Erythroblast (primary cell): Measurements from ENCODE around the gene TRAF2.

ENCODE experiments used
- DNase-seq, 2 experiments: peaks; one replicate each; lab custom pipeline; 2025; lab: John Stamatoyannopoulos, UW
- GATA1 ChIP-seq: IDR thresholded peaks from 2 replicates; pipeline ENCODE4 v1.6.1; 2011; ENCODE audit warnings: low read depth, mild to moderate bottlenecking, control low read depth, low read length, moderate library complexity
- POLR2A ChIP-seq: IDR thresholded peaks from 2 replicates; pipeline ENCODE4 v1.6.1; 2011; ENCODE audit warnings: mild to moderate bottlenecking, low read length

TRAF2 gene

DNA sequence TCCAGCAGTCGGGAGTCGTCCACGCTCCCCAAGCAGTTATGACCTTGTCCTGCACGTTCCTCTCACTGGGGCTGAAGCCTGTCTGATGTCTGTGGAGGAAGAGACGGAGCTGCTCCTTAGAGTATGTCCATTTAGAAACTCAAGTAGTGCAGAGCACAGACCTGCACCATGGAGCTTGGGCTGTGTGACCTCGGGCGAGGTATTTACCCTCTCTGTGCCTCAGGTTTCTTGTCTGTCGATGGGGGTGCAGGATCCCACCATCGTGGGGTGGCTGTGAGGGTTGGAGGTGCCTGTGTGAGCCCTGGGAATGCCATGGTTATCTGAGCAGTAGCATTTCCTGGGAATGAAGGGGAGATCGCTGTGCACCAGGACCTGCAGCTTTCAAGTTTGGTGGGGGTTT lies 14.2 kb downstream of the TRAF2 start:
- no peak for TF ChIP-seq POLR2A
- no peak for DNase-seq

DNA sequence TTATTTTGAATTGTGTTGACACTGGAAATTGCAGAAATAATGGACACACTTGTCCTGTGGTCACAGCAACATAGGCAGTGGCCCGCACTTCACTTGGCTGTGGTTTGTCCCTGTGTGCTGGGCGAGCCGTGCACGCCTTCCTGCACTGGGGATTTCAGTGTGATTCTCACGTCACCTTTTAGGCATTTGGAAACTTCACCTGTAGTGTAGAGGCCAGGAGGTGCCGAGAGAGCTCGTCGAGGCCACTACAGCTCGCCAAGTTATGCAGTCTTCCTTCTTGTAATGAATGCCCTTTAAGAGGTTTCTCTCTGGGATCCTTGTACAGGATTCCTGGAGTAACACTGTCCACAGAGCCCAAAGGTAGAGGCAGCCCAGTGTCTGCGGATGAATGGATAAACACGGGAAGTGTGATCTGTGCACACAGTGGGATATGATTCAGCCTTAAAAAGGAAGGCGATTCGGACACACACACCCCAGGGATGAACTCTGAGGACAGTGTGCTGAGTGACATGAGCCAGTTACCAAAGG lies 14.7 kb downstream of the TRAF2 start:
- DNase-seq = no peak
- no peak for TF ChIP-seq POLR2A
- no peak for TF ChIP-seq GATA1

DNA sequence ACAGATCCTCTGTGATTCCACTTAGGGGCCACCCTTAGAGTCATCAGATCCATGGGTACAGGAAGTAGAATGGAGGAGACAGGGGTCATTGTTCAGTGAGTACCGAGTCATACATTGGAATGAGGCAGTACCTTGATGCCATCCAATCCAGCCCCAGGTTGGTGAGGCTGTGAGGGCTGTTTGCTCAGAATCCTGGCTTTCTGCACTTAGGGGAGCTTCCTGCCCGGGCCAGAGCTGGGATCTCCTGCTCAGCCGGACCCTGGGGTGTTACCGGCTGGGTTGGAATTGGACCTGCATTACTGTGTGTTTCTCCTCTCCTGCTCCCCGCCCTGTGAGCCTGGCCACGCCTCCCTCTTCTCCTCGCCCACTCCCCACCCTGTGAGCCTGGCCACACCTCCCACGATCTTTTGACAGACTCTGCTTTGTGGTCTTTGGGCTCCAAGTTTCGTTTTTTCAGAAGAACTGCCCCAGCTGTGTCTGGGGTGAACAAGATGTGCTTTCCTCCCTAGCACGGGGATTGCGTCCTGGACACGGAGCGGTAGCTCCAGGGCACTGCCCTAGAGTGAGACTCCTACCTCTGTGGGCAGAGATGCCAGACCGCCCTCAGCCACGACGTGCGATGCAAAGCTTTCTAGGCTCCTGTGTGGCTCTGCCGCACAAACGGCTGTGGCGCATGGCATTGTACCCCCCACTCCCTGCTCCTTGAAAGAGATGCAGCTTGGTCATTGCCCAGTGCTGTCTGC lies 15.4 kb downstream of the TRAF2 start:
- DNase-seq = no peak
- TF ChIP-seq GATA1 (no peak), POLR2A (no peak)

DNA sequence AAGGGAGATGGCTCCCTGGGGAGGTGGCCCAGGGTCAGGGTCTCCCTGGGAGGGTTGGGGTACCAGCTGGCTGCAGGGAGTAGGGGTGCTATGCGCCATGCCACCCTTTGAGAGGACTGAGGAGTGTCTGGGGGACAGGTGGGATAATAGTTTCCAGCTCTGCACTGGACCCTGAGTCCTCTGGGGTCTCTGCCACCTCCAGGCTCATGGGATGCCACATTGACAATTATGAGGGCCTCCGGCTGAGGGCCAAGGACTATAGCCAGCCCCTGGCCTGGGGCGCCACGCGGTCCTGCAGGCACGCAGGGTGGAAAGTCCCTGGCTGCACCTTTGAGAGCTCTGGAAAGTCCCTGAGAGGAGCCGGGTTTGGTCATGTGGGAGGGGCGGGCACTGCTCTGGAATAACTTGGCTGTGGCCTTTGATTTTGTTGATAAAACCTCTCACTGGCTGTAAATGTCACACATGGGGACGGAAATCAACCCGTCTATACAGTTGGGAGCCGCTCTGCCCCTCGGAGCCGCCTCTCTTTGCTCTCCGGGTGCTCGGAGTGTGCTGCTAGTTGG lies 16.0 kb downstream of the TRAF2 start:
- no peak for DNase-seq
- no peak for TF ChIP-seq POLR2A
- TF ChIP-seq GATA1 = no peak

DNA sequence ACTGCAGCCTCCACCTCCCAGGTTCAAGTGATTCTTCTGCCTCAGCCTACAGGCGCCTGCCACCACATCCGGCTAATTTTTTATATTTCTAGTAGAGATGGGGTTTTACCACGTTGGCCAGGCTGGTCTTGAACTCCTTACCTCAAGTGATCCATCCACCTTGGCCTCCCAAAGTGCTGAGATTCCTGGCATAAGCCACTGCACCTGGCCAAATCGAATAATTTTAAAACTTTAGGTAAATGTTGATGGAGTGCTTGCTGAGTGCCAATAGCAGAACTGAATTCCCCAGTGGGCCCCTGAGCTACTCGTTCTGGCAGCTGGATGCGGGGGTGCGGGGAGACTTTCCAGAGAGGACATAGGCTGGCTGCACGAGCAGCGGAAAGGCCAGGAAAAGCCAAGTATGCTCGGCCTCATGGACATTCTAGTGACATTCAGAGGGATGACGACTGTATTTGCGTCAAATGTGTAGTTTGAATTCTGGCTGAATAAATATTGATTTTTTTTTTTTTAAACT lies 16.8 kb downstream of the TRAF2 start:
- TF ChIP-seq POLR2A (no peak), GATA1 (no peak)
- no peak for DNase-seq

DNA sequence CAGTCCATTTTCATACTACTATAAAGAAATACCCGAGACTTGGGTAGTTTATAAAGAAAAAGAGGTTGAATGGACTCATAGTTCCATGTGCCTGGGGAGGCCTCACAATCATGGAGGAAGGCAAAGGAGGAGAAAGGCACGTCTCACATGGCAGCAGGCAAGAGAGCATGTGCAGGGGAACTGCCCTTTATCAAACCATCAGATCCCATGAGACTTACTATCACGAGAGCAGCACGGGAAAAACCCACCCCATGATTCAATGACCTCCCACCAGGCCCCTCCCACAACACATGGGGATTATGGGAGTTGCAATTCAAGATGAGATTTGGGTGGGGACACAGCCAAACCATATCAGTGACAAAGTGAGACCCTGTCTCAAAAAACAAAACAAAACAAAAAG lies 19.9 kb downstream of the TRAF2 start:
- DNase-seq = peak in 1 of 2 experiments; percentile 34
- no peak for TF ChIP-seq POLR2A

DNA sequence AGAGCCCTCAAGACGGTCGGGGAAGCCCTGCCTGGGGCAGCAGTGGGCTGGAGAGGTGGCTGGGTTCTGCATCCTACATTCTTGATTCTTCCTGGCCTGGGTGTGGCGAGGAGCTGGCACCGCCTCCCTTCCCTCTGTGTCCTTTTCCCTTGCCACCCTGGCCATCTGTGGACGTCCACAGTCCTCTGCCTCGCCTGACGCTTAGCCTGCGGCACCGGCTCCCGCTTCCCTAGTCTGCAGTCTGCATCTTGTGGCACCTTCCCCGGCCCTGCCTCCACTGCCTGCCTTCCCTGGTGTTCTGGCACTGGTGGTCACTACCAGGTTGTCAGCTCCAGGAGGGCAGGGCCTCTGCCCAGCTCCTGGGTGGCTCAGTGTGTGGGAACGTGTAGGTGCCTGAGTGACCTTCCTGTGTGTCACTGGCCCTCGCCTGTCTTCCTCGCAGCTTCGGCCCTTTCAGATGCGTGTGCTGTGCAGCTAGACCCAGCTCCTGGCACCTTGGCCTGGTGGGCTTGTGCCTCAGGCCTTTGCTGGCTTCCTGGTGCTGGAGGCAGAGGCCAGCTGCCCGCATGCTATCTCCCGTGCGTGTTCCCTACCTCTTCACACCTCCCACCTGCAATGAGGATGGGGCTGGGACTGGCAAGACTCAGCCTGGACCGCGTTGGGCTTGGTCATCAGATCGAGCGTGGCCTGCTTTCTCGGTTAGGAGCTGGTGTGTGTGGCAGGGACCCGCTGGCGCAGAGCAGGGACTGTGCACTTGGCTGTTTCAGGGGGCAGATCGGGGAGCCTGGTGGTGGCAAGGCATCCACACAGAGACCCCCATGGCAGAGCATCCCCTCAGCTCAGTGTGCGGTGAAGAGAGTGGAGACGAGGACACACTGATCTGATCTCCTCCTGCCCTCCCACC lies 20.9 kb downstream of the TRAF2 start:
- TF ChIP-seq POLR2A = no peak
- no peak for TF ChIP-seq GATA1
- DNase-seq = no peak

DNA sequence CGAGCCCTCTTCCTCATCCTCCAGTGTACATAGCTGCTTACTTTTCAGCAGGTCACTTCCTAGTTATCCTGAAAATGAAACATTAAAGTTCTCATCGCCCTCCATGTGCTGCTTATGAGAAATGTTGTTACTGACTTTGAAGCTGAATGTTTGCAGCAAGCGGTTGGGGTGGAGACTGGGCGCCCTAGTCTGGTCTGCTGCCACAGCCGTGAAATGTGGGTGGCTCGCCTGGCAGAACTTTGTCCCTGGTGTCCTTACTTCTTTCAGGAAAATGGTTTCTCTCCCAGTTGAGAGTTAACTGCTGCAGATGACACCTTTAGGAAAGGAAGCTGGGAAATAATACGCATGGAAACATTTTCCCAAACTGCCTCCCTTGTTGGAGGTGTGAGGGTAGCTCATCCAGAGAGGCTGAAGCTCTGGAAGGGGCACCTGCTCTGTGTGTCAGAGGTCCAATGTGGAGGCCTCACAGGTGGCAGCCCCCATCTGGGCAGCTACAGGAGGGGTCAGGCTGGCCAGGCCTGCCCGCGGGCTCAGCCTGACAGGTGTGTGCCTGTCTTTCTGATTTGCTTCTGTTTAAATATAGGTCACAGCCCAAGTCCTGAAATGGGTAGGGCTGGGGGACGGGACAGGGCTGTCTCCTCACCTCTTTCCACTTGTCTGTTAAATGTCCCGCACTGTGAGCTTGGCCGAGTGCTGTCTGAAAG lies 24.0 kb downstream of the TRAF2 start:
- no peak for DNase-seq
- TF ChIP-seq GATA1 = no peak
- TF ChIP-seq POLR2A = no peak

DNA sequence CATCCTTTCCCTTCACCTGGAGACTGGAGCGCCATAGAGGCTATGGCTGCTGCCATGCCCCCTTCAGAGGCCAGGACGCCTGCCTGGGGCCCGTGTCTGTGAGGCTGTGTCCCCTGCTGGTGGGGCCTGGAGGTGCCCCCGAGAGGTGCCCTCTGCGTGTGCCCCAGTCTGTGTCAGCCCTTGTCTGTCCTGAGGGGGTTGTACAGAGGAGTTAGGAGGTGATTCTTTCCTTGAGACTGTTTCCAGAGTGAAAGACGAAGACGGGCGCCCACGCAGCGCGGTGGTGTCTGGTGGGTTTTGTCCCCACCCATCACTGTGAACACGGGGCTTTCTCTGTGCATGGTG lies 24.6 kb downstream of the TRAF2 start:
- TF ChIP-seq POLR2A (no peak), GATA1 (no peak)
- no peak for DNase-seq

DNA sequence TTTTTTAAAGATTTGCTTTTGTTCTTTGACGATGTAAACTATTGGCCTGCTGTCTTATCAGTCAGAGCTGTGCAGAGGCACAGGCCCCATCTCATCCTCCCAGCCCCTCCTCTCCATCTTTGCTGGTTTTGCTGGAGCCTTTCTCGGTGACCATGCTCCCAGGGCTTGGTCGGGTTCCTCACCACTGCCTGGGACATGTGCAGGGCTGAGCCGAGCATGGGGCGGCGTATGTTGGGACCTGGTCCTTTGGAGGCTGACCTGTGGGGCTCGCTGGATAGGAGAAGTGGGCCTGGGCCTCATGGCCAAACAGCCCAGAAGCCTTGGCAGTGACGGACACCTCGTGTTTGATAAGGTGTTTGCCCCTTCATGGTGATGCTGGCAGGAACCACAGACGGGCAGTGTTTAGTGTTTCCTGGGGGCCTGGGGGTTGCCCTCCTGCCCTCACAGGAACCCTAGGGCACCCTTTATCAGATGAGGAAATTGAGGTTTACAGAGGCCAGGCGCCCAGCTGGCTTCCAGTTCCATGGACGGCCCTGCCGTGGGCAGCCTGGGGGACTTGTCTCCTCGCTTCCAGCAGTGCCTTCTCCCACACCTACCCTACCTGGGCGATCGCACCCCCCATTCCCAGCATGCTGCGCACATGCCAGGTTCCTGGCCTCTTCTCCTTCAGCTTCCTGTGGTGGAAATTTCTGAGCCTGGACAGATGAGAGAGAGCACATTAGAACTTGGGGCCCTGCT lies 27.6 kb downstream of the TRAF2 start:
- DNase-seq = no peak
- TF ChIP-seq GATA1 = no peak
- no peak for TF ChIP-seq POLR2A

DNA sequence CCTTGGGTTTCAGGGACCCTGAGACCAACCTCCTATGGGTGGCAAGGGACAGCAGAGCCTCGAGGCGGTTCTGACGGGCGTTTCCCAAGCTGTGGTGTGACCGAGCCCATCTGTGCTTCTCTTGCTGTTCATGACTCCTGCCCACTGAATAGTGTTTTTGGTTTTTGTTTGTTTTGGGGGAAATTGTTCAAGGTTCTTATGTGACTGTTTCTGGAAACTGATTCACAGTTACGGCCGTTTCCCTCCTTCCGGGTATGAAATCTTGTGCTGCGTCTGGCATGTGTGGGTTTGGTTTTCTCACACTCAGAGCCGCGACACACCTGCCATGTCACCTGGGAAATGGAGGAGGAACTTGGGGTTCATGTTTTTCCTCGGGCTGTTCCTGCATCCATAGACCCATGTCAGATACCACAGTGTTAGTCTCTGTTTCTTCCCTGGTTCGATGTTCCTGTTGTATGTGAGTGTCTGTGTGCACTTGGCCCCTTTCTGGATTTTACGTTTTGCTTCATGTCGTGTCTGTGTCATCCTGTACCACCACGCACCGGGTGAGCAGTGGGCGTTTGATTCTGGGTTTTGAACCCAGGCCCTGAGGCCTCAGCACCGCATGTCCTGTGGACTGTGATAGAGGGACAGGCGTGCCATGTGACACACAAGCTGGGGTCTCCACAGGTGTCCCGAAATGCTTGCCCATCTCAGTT lies 29.5 kb downstream of the TRAF2 start:
- TF ChIP-seq POLR2A (no peak), GATA1 (no peak)
- no peak for DNase-seq

DNA sequence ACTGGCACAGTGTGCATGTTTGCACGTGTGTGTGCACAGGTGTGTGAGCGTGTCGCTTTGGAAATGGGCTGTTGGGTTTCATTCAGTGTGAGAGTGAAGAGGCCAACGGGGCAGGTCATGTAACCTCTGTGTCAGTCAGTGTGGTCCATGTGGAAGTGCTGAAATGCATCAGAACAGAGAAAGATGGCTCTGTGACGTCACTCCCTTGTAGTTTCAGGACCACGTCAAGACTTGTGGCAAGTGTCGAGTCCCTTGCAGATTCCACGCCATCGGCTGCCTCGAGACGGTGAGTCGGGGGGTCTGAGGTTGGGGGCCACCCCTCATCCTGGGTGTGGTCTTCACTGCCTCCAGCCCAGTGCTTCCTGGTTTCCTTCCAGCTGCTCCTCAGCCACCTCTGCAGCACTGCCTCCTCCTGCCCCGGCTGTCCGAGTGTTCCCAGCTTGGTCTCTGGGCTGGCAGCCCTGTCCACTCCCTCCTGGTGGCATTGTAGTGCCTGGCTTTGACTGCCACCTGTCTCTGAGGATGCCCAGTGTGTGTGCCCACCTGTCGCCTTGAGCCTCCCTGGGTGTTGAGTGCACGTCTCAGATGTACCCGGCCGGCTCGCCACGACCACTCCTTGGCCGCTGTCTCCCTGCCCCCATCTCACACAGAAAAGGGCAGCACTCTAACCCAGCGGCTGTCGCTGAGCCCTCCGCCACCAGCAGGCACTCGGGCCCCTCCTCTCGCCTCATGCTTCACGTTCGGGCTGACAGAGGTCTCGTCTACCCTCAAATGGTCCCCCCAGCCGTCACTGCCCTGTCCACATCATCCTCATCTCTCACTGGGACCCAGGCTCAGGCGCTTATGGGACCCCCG lies 30.2 kb downstream of the TRAF2 start:
- DNase-seq = no peak
- no peak for TF ChIP-seq POLR2A
